GM18951 (cell line): ENCODE measurements around the gene QSOX2.

Experiments
- POLR2A ChIP-seq: IDR thresholded peaks from 4 replicates; pipeline ENCODE4 v1.6.1; 2011; ENCODE audit warnings: mild to moderate bottlenecking; ENCODE audit not compliant: insufficient read length, insufficient read depth; ENCODE audit errors: extremely low read depth
- in situ Hi-C: fragments of 300-500 bp; cut with MboI; formaldehyde crosslinking; loops from one replicate; pipeline ENCODE4 v1.12.0; 2022; ENCODE audit warnings: low sequenced_read_pairs, mixed read lengths, inconsistent platforms; ENCODE audit not compliant: unreplicated experiment

QSOX2 gene

DNA sequence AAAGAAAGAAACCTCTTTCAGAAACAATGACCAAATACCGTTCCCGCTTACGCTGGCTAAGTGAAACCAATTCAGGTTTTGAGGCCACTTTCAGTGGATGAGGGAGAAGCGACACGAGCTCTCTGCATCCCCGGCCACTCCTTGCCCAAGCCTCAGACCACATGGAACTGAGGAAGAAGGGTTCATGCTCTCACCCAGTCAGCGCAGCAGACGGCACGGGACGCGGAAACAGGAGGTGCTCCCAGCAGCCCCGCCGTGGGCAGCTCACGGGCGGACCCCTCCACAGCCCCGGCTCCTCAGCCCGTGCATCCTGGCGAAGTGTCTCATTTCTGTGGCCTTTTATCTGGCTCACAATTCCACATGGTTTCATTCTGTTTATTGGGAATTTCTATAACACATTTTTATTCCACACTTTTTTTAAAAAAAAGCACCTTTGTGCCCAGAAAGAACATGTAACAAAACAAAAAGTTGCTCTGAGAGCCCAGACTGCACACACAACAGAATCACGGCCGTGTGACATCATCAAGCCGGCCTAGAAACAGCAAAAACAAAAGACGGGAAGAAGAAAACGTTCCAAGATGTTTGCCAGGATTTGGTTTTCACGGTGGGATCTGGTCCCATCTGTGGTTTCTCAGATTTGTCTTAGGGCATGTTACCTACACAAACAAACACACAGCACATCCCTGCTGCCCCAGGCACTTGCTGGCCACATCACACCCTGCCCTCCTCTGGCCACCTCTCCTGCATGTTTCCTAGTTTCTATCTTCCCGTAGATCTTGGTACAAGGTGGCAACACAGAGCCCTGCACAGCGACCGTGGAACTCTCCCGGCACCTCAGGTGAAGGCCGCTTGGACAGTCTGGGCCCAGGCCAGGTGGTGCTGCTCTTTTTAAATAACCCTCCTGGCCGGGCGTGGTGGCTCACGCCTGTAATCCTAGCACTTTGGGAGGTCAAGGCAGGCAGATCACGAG, 16.2 kb downstream of the QSOX2 start:
- in situ Hi-C loops: no loop called here
- no peak for TF ChIP-seq POLR2A

DNA sequence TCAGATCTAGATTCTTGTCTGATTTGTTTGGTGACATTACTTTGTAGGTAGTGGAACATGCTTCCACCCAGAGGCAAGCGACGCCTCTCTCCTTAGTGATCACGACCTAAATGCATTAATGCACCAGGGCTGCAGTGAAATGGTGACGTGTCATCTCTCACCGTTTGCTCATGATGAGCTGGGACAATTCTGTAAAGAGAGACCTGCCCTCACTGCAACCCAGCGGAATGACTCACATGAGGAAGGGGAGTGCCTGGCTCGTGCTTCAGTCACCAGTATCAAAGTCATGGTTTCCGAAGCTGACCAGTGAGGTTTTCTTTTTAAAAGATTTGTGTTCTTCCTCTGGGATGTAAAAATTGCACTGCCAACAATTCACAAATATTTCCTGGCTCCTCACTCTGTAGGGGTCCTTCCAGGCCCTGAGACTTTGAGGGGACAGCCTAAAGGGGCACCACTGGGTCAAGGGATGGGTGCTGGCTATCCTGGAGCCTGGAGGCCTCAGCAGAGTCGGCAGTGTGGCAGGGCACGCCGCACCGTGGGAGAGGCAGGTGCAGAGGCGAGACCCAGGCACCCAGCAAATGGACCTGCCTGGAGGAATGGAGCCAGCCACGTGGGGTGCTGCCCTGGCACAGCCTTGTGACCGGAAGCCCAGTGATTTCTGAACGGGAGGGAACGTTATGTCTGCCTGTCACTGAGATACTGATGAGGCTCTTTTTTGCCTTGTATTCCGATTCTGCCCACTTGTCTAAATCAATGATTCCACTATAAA, 17.3 kb downstream of the QSOX2 start:
- in situ Hi-C loops: no loop called here

DNA sequence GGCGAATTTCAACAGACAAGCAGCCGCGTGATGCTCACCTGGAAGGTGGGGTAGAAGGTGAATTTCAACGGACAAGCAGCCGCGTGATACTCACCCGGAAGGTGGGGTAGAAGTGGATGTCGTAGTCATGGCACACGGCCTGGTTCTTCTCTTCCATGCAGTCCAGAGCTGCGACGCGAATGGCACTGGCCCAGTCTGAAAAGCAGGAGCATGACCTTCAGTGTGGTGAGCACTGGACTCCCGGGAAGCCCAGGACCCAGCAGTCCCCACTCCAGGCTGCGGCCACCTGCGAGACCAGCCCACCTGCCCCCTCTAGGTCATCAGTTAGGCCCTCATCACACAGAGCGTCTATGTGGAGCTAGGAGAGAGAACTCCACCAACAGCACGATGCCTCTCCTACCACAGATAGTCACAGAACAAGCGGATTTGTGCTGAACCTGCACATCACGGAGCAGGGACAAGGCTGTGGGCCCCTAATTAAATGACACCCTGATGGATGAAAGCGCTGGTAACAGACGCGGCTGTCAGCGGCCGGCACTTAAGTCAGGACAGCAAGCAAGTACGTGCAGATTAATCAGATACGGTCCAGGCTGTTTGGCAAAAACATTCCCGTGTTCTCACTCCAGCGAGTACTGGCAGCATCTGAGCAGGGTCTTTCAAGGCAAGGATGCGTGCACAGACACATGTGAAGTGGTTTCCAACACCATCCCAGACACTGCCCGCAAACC, 18.8 kb downstream of the QSOX2 start:
- in situ Hi-C loops: no loop called here
- TF ChIP-seq POLR2A: no peak

More for the DNA sequence above, 17.3 kb downstream of the QSOX2 start:
- TF ChIP-seq POLR2A: no peak

DNA sequence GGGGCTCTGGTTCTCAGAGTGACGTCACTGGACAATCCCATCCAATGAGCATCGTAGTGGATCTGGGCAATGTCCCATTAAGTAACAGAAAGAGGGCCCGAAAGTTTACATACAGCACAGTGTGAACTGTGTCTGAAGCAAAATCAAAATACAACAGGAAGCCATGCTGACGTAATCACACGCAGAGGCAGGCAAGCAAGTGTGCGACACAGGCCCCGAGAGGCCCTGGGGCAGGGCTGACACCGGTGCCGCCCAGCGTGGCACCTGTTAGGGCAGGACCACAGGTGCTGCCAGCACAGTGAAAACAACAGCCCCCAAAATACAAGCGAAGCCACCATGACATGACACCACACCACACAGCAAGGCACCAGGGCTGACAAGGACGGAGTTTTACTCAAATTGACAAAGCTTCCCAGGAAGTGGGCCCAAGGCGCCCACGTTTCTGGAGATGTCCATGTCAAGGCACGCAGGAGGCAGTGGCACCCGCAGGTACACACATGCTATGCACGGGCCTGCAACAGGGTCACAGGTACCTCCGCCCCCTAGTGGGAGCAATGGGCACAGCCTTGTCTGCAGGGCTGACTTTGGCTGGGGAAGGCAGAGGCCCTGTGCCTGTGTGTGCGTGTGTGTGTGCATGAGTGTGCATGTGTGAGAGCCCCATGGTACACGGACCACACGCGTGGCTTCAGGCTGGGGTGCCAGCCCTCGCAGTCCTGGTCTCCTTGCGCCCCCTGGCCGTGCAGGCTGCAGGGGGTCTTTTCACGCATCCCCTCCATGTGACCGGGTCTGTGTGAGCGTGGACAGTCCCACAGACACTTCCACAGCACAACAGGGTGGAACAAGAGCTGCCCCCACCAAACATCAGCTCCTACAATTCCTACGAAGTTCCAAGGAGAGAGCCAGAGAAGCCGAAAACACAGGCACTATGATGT, 19.6 kb downstream of the QSOX2 start:
- in situ Hi-C loops: no loop called here
- no peak for TF ChIP-seq POLR2A

DNA sequence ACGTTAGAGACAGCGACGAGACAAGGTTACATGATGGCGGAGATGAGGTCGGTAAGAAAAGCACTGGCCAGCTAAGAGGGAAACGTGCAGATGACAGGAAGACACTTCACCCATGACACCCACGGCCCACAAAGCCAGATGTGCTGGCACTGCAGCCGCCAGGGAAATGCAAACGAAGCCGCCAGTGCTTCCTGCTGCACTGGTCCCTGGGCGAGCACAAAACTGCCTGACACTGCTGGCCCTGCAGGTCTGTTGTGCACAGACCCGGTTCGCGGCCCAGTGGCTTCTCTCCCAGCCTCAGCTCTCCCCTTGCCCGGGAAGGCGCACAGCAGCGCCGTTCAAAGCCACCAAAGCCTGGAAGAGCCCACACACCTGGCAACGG, 20.3 kb downstream of the QSOX2 start:
- TF ChIP-seq POLR2A: peak; percentile 43
- in situ Hi-C loops: no loop called here

DNA sequence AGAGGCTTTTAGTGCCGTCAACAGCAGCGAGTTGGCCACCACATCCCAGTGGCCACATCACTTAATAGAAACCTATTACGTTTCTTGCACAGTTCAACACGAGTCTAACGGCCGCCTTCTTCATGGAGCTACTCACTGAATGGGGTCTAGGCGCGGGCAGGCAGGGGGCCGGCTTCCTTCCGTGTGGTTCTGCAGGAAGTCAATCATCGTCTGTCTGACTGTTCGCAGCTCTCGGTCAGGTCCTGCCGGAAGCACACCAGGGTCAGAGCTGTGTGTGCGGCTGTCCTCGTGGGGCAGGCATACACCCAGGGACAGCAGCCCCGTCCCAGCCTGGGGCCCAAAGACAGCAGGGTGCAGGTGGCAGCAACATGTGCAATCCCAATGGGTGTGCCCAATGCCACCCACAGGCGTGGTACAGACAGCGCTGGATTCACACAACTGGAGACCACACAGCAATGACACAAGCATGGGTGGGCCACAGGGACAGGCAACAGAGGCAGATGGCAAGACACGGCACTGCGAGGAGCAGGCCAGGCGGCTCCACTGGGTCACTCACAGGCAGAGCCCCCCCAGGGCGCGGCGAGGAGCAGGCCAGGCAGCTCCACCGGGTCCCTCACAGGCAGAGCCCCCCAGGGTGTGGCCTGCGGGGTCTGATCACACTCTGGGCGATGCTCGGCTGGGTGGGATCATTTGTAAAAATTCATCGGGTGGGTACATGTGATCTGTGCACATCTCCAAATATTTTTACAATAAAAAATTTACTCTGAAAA, 21.6 kb downstream of the QSOX2 start:
- in situ Hi-C loops: no loop called here

DNA sequence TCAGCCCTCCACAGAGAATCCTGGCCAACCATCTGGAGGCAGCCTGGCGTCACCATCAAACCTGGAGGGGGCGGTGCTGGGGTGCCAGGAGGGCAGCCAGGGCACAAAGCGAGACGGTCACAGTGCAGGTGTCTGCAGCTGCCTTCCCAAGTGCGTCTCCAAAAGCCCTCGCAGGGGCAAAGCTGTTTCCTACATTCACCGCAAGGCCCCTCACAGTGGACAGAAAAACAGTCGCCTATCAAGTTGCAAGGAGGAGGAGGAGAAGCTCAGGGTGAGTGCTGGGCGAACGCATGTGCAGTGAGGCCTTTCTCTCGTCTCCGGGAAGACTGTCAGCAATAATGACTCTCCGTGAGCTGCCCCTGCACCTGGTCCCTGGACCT, 22.7 kb downstream of the QSOX2 start:
- TF ChIP-seq POLR2A: no peak
- in situ Hi-C loops: no loop called here

More for the DNA sequence above, 21.6 kb downstream of the QSOX2 start:
- TF ChIP-seq POLR2A: no peak

DNA sequence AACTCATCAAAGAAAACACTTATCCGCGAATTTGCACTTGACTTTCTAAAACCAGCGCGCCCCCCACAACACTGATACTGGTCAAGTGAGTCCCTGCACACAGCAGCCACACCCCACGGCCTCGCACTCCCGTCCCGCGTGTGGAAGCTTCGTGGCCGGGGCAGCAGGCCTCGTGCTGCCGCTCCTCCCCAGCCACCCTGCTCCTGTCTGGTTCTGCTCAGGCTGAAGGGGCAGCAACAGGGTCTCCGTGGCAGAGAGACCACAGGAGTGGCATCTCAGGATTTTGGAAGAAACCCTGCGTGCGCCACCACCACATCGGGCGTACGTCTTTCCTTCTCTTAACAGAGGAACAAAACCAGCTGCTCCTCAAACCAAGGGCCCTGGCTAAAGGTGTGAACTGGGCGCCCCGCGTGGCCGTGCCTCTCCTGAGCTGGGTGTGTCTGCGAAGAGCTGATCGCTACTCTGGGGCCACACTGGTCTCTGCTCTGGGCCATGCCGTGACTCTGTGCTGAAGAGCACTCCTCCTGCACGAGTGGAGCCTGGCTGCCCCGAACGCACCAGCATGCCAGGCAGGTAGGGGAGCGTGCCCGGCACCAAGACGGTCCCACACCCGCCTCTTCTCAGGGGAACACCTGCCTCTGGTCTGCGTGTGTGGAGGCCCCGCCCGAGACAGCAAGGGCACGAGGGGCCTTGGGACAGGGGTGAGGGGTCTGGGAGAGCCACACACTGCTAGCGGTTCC, 23.3 kb downstream of the QSOX2 start:
- TF ChIP-seq POLR2A: no peak
- in situ Hi-C loops: no loop called here

DNA sequence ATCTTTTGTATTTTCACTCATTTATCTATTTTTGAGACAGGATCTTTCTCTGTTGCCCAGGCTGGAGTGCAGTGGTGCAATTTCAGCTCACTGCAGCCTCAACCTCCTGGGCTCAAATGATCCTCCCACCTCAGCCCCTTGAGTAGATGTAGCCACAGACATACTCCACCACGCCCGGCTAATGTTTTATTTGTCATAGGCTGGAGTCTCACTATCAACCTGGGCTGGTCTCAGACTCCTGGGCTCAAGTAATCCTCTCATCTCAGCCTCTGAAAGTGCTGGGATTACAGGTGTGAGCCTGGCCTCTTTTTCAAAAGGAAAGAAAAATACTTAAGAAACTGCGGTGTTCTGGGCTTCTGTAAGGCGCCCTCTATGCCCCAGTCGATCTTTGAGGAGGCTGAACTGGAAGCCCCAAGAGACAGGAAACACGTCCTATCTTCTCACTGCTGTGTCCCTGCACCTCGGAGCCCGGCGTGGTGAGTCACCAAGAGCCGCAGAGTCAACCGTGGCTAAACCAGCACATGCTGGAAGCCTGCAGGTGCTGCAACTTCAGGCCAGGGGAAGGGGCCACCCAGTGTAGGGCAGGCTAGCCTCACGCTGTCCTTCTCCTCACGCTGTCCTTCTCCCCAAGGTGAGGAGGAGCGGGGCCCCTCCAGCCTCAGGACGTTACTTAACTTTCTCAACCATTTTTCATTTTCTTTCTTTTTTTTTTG, 25.4 kb downstream of the QSOX2 start:
- in situ Hi-C loops: no loop called here
- TF ChIP-seq POLR2A: no peak

DNA sequence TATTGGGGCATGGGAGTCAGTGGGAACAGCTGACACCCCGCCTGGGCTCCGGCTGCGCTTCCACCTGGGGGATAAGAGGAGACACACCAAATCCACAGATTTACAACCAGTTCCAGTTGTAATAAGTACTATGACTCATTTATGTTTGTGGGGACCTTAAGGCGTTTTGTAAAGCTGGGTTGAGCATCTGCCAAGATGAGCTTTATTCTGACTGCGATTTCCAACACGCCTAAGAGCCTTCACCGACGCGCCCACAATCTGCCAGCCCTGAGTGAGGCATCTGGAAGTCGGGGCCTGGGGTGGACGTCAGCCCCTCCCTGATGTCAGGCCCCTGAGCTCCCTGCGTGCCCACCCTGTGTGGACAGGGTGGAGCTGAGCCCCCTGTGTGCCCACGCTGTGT, 26.3 kb downstream of the QSOX2 start:
- no peak for TF ChIP-seq POLR2A
- in situ Hi-C loops: no loop called here
